Stimulated activated CD4-positive, alpha-beta T cell treated with anti-CD3 and anti-CD28 coated beads, Interleukin-15, amount 100 ng/mL, for 24 hours (primary cell): Measurements from ENCODE around the gene CGNL1.

Experiments used
- DNase-seq: peaks from one replicate; pipeline ENCODE4 v3.0.0-alpha.2; 2020

The CGNL1 gene

GRCh38 chr15:57389991-57390390, 13.7 kb downstream of the CGNL1 start:
- no peak for DNase-seq

DNA sequence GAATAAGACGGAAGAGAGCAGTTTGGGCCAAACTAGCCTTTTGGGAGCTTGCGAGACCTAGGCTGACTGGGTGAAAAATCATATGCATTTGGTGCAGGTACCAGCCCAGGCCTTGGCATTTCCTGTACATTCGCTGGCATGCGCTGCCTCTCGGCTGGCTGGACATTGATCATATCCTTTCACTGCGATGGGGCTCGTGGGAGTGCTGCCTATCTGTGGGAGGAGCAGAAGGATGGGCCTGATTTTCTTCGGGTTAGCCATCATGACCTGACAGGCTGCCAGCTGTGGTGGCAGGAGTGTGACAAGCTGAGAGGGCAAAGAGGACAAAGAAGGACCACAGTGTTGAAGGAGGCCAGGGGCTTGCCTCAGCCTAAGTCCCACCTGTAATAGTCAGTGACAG, 14.3 kb downstream of the CGNL1 start:
- no peak for DNase-seq

- no peak for DNase-seq
These were observed 15.2 kb downstream of the CGNL1 start for GRCh38 chr15:57391537-57391936.

DNA sequence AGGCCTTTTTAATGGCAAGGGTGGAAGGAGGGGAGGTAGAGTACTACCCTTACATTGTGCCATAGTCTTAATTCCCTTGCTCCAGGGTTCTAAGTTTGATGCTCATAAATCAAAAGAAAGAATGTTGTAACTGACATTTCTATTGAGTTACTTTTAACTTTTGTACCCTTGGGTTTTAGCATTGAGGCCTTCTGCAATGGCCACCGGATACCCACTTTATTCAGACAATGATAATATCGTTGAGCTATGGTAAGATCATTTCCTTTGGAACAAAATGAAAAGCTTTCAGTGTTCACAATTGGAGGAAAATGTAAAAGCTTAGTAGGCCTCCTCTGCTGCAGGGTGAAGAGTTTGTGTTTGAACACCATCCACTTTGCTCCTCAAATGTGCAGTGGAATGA, 16.8 kb downstream of the CGNL1 start:
- no peak for DNase-seq

DNA sequence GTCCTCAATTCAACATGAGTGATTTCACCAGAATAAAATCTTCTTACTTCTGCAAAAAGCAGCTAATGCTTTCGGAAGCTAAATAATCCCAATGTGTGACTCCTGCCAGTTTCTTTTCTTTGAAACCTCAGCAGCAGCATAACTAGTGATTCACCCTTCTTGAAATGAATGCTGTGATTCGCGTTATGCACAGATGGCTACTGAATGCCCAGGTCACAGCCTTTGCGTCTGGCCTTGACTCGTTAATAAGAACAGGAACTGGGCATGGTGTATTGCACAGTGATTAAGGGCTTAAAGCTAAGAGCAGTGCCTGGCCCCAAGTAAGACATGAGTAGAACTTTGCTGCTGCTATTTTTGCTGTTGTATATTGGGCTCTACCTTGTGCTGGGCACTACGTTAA, 19.0 kb downstream of the CGNL1 start:
- DNase-seq: no peak

DNA sequence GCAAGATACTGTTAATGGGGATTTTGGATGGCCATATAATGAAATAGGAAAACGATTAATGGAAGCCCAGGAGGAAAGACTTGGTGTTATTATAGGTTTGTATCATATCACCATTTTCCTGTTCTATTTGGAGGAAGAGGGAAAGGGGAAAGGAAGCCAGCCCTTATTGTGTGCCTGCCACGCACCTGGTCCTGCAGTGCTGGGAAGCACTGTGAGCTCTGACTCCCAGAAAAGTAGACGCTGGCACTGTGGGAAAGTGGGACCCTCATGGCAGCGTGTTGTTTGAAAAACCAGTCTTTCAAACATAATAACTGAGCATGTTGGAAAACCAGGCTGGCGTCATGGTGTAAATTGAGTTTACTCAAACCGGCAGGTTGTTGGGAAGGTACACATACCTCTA, 22.0 kb downstream of the CGNL1 start:
- DNase-seq: no peak

DNA sequence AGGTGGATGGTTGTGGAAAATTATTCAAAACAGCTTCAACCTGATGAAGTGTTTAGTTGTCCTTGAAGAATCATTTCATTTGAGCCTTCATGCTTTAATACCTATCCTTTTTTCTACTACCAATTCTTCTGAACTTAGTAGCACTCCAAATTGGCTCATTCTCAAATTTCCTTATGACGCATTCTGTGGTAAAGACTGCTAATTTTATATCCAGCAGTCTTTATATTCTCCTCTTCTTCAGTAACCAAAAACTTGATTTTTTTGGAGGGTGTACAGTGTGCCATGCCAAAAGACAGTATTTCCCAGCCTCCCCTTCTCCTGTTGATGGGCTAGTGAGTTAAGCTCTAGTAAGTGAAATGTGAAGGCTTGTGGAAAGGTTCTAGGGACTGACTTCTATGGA, 25.2 kb downstream of the CGNL1 start:
- no peak for DNase-seq

DNA sequence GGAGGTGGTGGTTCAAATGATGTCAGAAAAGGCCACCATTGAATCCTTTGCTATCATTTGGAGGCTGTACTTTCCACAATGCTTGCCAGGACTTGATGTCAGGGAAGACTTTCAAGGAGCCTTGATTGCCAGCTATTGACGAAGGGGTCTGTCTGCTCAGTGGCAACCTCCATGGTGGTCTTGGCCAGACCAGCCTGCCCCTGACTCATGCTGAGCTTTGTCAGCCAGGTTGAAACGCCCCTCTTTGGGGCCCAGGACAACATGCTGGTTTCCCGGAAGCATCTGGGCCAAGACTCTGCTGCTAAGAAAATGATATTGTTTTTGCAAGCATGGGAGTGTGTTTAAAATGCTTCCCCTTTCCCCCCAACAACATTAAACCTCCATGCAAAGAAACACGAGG, 26.7 kb downstream of the CGNL1 start:
- no peak for DNase-seq

DNA sequence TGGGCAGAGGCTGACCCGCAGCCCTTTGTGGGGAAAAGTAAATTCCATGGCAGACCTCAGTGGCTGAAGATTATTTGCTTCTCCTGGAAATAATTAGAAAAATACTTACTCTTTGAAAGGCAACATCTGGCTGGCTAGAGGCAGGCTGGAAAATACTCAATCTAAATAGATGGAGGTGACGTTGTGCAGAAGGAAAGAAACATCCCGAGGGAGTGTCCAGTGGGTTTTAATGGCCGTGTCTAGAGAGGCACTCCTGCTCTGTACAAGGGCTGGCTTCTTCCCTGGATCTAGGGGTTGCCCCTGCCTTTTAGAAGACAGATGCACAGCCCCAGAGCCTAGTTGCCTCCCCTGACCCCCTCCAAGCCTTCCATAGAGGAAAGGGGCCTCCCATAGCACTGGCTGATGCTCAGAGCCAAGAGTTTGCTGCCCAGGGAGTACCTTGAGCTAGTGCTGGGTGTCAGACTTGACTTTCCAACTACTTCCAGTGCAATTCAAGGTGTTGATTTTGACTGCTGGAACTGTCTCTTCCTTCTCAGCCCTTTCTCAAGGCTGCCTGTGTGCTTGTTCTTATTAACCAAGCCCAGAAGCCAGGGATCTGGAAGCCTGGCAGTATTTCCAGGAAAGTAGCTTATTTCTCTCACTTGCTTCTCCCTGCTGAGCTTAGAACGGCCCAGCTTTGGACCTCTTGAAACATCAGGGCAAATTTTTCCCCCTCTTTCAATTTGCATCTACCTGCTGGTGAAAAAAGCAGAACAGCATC, 27.4 kb downstream of the CGNL1 start:
- no peak for DNase-seq

GRCh38 chr15:57405133-57405532, 28.8 kb downstream of the CGNL1 start:
- no peak for DNase-seq

DNA sequence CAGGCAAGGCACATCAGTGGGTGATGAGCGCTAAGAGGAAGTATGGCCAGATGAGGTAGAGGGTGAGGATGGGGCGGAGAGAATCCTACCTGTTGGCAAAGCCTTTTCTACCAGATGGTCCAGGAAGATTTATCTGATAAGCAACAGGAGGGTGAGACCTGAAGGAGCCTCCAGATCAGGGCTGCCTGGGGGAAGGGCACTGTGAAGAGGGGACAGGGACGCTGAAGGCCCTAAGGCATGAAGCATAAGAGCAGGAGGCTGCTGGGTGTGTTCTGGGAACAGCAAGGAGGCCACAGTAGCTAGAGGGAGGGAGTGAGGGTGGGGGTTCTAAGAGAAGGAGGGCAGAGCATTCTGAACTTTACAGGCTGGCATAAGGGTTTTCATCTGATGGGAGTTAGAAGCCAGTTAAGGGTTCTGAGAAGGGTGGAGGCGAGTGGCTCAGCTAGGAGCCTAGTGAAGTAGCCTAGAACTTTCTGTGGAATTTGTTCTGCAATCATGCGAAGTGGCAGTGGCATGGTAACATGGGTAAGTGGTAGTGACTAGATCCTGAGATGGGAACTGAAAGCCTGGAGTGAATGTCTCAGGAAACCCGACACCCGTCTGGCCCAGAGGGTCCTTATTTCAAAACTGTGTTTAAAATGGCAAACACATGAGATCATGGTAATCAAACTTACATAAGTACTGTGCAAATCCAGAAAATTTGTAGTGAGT, 29.9 kb downstream of the CGNL1 start:
- no peak for DNase-seq

GRCh38 chr15:57410373-57410772, 34.1 kb downstream of the CGNL1 start:
- DNase-seq: no peak

- no peak for DNase-seq
These were observed 35.9 kb downstream of the CGNL1 start for GRCh38 chr15:57411945-57412768.

DNA sequence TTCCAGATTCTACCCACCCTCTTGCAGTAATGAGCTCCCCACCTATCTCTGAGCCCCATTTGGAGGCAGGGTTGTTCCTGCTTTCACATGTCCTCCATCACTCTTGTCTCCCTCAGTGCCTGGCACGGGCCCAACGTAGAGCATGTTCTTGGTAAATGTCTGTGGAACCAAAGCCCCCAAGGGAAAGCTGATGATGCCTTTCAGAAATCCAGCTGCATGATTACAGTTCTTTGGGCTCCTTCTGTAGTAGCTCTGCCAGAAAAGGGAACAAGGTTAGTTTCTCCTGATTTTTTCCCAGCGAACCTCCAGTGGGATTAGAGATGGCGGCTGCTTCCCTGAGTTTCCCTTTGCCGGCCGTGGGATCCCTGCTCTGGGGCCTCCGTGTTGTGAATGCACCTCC, 39.3 kb downstream of the CGNL1 start:
- no peak for DNase-seq

DNA sequence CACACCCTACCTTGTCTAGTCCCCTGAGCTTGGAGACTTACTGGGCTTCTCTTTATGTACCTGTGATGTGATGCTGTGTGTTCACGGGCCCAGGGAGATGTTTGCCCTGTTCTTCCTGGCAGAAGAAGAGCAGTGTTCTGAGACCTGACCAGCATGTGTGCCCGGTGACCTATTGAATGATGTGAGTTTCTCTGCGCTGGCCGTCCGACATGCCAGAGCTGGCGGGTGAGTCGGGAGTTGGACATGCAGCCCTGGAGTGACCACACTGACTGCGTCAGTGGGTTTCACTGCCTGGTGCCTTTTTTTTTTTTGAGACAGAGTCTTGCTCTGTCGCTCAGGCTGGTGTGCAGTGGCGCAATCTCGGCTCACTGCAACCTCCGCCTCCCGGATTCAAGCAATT, 42.3 kb downstream of the CGNL1 start:
- DNase-seq: no peak

DNA sequence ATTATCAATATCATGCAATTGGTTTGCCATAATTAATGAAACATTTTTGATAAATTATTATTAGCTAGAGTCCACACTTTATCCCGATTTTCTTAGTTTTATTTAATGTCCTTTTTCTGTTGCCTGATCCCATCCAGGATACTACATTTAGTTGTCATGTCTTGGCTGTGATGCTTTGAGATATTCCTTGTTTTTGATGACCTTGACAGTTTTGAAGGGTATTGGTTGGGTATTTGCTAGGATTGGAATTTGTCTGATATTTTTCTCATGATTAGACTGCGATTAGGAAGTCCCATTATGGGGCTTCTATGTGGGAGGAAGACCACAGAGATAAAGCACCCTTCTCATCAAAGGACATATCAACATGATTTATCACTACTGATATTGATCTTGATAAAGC, 43.0 kb downstream of the CGNL1 start:
- DNase-seq: no peak

- DNase-seq: no peak
These were observed 44.8 kb downstream of the CGNL1 start for GRCh38 chr15:57421110-57421509.

GRCh38 chr15:57421551-57421950, 45.2 kb downstream of the CGNL1 start:
- no peak for DNase-seq

DNA sequence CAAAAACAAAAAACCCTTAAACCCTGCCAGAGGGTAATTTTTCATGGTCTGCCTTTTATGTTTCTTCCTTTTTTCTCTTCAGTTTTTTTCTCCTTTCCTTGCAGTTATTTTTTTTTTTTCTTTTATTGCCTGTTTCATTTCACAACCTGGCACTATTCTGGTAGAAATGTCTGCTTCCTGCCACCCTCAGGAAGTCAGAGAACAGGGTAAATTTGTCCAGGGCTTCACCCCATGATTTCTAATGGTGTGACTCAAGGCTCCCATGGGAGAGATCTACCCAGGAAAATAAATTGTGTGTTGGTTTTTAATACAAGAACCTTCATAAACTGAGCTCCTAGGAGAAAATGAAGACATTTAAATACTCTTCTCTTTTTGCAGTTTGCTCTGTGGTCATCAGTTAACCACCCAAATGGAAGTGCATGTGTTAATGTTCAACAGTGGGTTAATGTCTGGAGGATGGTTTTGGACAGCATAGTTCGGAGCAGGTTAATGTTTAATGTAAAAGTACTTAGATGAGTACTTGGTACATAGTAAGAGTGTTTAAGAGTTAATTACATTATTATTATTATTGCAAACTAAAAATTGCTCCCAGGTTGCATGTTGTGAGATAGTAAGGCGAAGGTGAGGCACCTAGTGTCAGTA, 45.9 kb downstream of the CGNL1 start:
- no peak for DNase-seq

GRCh38 chr15:57423599-57424140, 47.4 kb downstream of the CGNL1 start:
- DNase-seq: no peak

DNA sequence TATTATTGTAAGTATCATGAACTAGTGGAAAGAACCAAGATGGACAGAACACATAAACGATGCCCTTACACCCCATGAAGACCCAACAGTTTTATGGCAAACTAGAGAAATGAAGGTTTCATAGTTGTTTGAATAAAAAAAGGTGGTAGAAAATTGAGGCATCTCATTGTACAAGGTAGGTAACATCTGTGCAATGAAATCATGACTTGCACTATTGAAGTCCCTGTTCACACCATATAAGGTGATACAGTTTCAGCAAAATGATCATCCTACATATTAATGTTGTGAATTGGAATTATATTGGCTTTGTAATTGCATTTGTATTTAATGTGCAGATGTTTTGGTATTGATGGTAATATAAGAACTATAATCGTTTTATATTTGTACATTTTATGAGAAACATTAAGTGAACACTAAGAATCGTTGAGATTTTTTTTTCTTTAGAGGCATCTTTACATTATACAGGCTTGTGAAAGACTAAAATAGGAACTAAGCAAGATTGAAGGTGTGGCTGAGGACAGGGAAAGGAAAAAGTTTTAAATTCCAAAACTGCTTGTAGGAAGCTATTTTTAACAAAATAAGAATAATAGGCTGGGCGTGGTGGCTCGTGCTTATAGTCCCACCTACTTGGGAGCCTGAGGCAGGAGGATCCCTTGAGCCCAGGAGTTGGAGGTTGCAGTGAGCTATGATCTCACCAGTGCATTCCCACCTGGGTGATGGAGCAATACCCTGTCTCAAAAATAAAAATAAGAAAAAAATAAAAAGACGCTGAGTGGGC, 48.5 kb downstream of the CGNL1 start:
- no peak for DNase-seq

- DNase-seq: no peak
These were observed 49.5 kb downstream of the CGNL1 start for GRCh38 chr15:57425842-57426241.
